Measurements from ENCODE around the gene ASB17.
"Not testable (repeated sequence)": the region's sequence is repeated elsewhere in the genome, so short reads cannot be mapped to it uniquely, and the experiment has no call there.

Gene ASB17

GRCh38 chr1:75950176-75950575, 18.0 kb upstream of the ASB17 start:
- Histone ChIP-seq H3K79me2 (ENCODE audit: insufficient read depth, low read length) (no peaks in the 10 kb centered on the region), H3K4me2 (ENCODE audit: low read depth, low read length, poor library complexity, severe bottlenecking) (no peak overlapping the region), H3K27me3 (ENCODE audit: low read length) (no peaks in the 10 kb centered on the region), H4K20me1 (ENCODE audit: low read depth, low read length) (no peaks in the 10 kb centered on the region), H3K9me3 (ENCODE audit: insufficient read depth, low read length) (no peaks in the 10 kb centered on the region), H3K27ac (ENCODE audit: low read depth, low read length) (no peak overlapping the region), H3F3A (ENCODE audit: insufficient read depth) (no peaks in the 10 kb centered on the region), H3K9ac (ENCODE audit: low read length) (no peak overlapping the region), H3K9me2 (replicated peaks; ENCODE audit: insufficient read depth, low read length) (no peaks in the 10 kb centered on the region), H3K4me3 (ENCODE audit: insufficient read depth, low read length, poor library complexity, severe bottlenecking) (no peak overlapping the region), H3K36me3 (ENCODE audit: low read length) (no peaks in the 10 kb centered on the region), H2AFZ (ENCODE audit: low read depth, low read length, severe bottlenecking) (no peak overlapping the region)
- TF ChIP-seq CTCF (IDR thresholded peaks at IDR 0.05; ENCODE audit: insufficient read depth, low read length, poor library complexity, severe bottlenecking) (no peak), EZH2phosphoT487 (conservative IDR thresholded peaks at IDR 0.05; ENCODE audit: low read length) (no peak)

- not testable (repeated sequence) for H3K4me2 ChIP-seq (ENCODE audit: low read depth, low read length, poor library complexity, severe bottlenecking); H3F3A ChIP-seq (ENCODE audit: insufficient read depth); H3K79me2 ChIP-seq (ENCODE audit: insufficient read depth, low read length); H2AFZ ChIP-seq (ENCODE audit: low read depth, low read length, severe bottlenecking); H3K27me3 ChIP-seq (ENCODE audit: low read length); H4K20me1 ChIP-seq (ENCODE audit: low read depth, low read length); H3K36me3 ChIP-seq (ENCODE audit: low read length); H3K4me3 ChIP-seq (ENCODE audit: insufficient read depth, low read length, poor library complexity, severe bottlenecking); H3K27ac ChIP-seq (ENCODE audit: low read depth, low read length); H3K9me2 ChIP-seq (replicated peaks; ENCODE audit: insufficient read depth, low read length); H3K9me3 ChIP-seq (ENCODE audit: insufficient read depth, low read length); H3K9ac ChIP-seq (ENCODE audit: low read length)
Measured at GRCh38 chr1:75943037-75943436, 10.8 kb upstream of the ASB17 start.

GRCh38 chr1:75937034-75937433, 4.8 kb upstream of the ASB17 start:
- TF ChIP-seq EZH2phosphoT487 (conservative IDR thresholded peaks at IDR 0.05; ENCODE audit: low read length) (no peak), CTCF (IDR thresholded peaks at IDR 0.05; ENCODE audit: insufficient read depth, low read length, poor library complexity, severe bottlenecking) (no peak)
- Histone ChIP-seq H3K27me3 (ENCODE audit: low read length) (no peaks in the 10 kb centered on the region), H2AFZ (ENCODE audit: low read depth, low read length, severe bottlenecking) (no peak overlapping the region), H3K79me2 (ENCODE audit: insufficient read depth, low read length) (no peaks in the 10 kb centered on the region), H3K4me3 (ENCODE audit: insufficient read depth, low read length, poor library complexity, severe bottlenecking) (no peak overlapping the region), H3K36me3 (ENCODE audit: low read length) (no peaks in the 10 kb centered on the region), H4K20me1 (ENCODE audit: low read depth, low read length) (no peaks in the 10 kb centered on the region), H3K4me2 (ENCODE audit: low read depth, low read length, poor library complexity, severe bottlenecking) (no peak overlapping the region), H3K9ac (ENCODE audit: low read length) (no peak overlapping the region), H3F3A (ENCODE audit: insufficient read depth) (no peaks in the 10 kb centered on the region), H3K27ac (ENCODE audit: low read depth, low read length) (no peak overlapping the region), H3K9me3 (ENCODE audit: insufficient read depth, low read length) (no peaks in the 10 kb centered on the region), H3K9me2 (replicated peaks; ENCODE audit: insufficient read depth, low read length) (no peaks in the 10 kb centered on the region)

GRCh38 chr1:75922698-75923097, 9.5 kb downstream of the ASB17 start:
- Histone ChIP-seq H2AFZ (ENCODE audit: low read depth, low read length, severe bottlenecking) (no peak overlapping the region), H3K4me3 (ENCODE audit: insufficient read depth, low read length, poor library complexity, severe bottlenecking) (no peak overlapping the region), H4K20me1 (ENCODE audit: low read depth, low read length) (no peaks in the 10 kb centered on the region), H3K79me2 (ENCODE audit: insufficient read depth, low read length) (no peaks in the 10 kb centered on the region), H3K27me3 (ENCODE audit: low read length) (no peaks in the 10 kb centered on the region), H3F3A (ENCODE audit: insufficient read depth) (no peaks in the 10 kb centered on the region), H3K4me2 (ENCODE audit: low read depth, low read length, poor library complexity, severe bottlenecking) (no peak overlapping the region), H3K9me3 (ENCODE audit: insufficient read depth, low read length) (no peaks in the 10 kb centered on the region), H3K27ac (ENCODE audit: low read depth, low read length) (no peak overlapping the region), H3K9me2 (replicated peaks; ENCODE audit: insufficient read depth, low read length) (no peaks in the 10 kb centered on the region), H3K9ac (ENCODE audit: low read length) (no peak overlapping the region), H3K36me3 (ENCODE audit: low read length) (no peaks in the 10 kb centered on the region)
- TF ChIP-seq CTCF (IDR thresholded peaks at IDR 0.05; ENCODE audit: insufficient read depth, low read length, poor library complexity, severe bottlenecking) (no peak), EZH2phosphoT487 (conservative IDR thresholded peaks at IDR 0.05; ENCODE audit: low read length) (no peak)

All from SU-DHL-6 (cell line).